Measurements from ENCODE around the gene EMC8. TPM values are rescaled to one million over a fixed set of nuclear protein-coding genes. Genes with fewer than 3 reads are reported as not detected.
"Not testable (repeated sequence)": the region's sequence is repeated elsewhere in the genome, so short reads cannot be mapped to it uniquely, and the experiment has no call there.

Gene EMC8
- total RNA-seq, 1 donor from 2014 or later = 21.9 TPM

DNA sequence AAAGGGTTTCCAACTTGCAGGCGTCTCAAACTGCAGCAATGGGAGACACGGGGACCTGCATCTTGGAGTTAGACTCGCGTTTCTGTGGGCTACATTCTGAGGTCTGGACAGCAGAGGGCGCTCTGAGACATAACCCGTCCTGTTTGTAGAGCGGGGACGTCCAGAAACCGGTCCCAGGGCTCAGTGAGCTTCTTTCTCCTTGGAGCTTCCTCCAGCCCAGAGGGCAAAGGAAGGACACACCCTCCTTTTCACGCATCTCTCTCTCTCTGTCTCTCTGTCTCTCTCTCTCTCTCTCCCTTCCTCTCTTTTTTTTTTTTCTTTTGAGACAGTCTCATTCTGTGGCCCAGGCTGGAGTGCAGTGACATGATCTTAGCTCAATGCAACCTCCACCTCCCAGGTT lies 19.9 kb upstream of the EMC8 start:
- Histone ChIP-seq H3K4me1 (peaks cover 8% of the 10 kb centered on the region), H3K4me3 (no peak overlapping the region), H3K27ac (no peak overlapping the region), H3K9me3 (no peaks in the 10 kb centered on the region), H3K36me3 (no peaks in the 10 kb centered on the region), H3K27me3 (ENCODE audit: low read depth) (no peaks in the 10 kb centered on the region)
- peak; percentile 88 for DNase-seq
- ATAC-seq = peak; percentile 74 to 86
- TF ChIP-seq, protein P1, sequence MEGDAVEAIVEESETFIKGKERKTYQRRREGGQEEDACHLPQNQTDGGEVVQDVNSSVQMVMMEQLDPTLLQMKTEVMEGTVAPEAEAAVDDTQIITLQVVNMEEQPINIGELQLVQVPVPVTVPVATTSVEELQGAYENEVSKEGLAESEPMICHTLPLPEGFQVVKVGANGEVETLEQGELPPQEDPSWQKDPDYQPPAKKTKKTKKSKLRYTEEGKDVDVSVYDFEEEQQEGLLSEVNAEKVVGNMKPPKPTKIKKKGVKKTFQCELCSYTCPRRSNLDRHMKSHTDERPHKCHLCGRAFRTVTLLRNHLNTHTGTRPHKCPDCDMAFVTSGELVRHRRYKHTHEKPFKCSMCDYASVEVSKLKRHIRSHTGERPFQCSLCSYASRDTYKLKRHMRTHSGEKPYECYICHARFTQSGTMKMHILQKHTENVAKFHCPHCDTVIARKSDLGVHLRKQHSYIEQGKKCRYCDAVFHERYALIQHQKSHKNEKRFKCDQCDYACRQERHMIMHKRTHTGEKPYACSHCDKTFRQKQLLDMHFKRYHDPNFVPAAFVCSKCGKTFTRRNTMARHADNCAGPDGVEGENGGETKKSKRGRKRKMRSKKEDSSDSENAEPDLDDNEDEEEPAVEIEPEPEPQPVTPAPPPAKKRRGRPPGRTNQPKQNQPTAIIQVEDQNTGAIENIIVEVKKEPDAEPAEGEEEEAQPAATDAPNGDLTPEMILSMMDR (IDR thresholded peaks at IDR 0.05) = peak; percentile 76
- intact Hi-C loops (cut with DNase I) = no loop called here

- H3K27me3 ChIP-seq (ENCODE audit: low read depth); H3K36me3 ChIP-seq; ATAC-seq; H3K9me3 ChIP-seq; intact Hi-C loops (cut with DNase I); H3K27ac ChIP-seq; H3K4me1 ChIP-seq; H3K4me3 ChIP-seq; DNase-seq: not testable (repeated sequence)
These were observed 17.9 kb upstream of the EMC8 start for GRCh38 chr16:85817195-85817594.

GRCh38 chr16:85816159-85816558 lies 16.8 kb upstream of the EMC8 start:
- Histone ChIP-seq H3K27me3 (ENCODE audit: low read depth) (peaks cover 6% of the 10 kb centered on the region), H3K4me3 (no peak overlapping the region), H3K27ac (no peak overlapping the region), H3K9me3 (no peaks in the 10 kb centered on the region), H3K36me3 (no peaks in the 10 kb centered on the region), H3K4me1 (peaks cover 1% of the 10 kb centered on the region)
- ATAC-seq (no peak), DNase-seq (peak; percentile 24)
- intact Hi-C loops (cut with DNase I) = no loop called here
- TF ChIP-seq, protein P1 (IDR thresholded peaks at IDR 0.05) = no peak

- ATAC-seq (no peak), DNase-seq (peak; percentile 32)
- Histone ChIP-seq H3K4me1 (no peaks in the 10 kb centered on the region), H3K27me3 (ENCODE audit: low read depth) (peaks cover 6% of the 10 kb centered on the region), H3K9me3 (no peaks in the 10 kb centered on the region), H3K27ac (no peak overlapping the region), H3K4me3 (no peak overlapping the region), H3K36me3 (no peaks in the 10 kb centered on the region)
- TF ChIP-seq, protein P1 (IDR thresholded peaks at IDR 0.05) = no peak
- intact Hi-C loops (cut with DNase I) = no loop called here
These were observed 13.7 kb upstream of the EMC8 start for GRCh38 chr16:85812811-85813700.

GRCh38 chr16:85812031-85812807 lies 12.9 kb upstream of the EMC8 start:
- DNase-seq = peak; percentile 39
- peaks cover 6% of the 10 kb centered on the region for H3K27me3 ChIP-seq (ENCODE audit: low read depth)

More at GRCh38 chr16:85812031-85812807, 12.9 kb upstream of the EMC8 start:
- intact Hi-C loops (cut with DNase I) = no loop called here
- Histone ChIP-seq H3K27ac (no peak overlapping the region), H3K9me3 (no peaks in the 10 kb centered on the region), H3K4me1 (no peaks in the 10 kb centered on the region), H3K4me3 (no peak overlapping the region), H3K36me3 (no peaks in the 10 kb centered on the region)
- TF ChIP-seq, protein P1 (IDR thresholded peaks at IDR 0.05) = no peak
- ATAC-seq = no peak

Measured in lower lobe of right lung (tissue), 2 donors.